Endothelial cell of umbilical vein (primary cell): Measurements from ENCODE around the gene RNASEH2A. TPM values are rescaled to one million over a fixed set of nuclear protein-coding genes. Genes with fewer than 3 reads are reported as not detected.

ENCODE experiments used
- BruUV-seq: library from RNA; stranded (reverse); fragments of 400-500 nt; replicated peaks from 2 replicates; lab custom pipeline; 2021; lab: Mats Ljungman, UMichigan
- CTCF ChIA-PET: fragments of 300-600, 350-600 bp; sonication (Branson Sonifier 250); formaldehyde crosslinking; loops from one replicate; lab custom pipeline; 2021; ENCODE audit warnings: antibody characterized with exemption, inconsistent platforms; lab: Charles Lee
- POLR2A ChIA-PET: fragments of 300-600, 350-600 bp; sonication (Branson Sonifier 250); formaldehyde crosslinking; loops from one replicate; lab custom pipeline; 2021; ENCODE audit warnings: antibody characterized with exemption, inconsistent platforms; lab: Charles Lee
- DNase-seq: peaks from one replicate; pipeline ENCODE4 v3.0.0-alpha.2; 2011; ENCODE audit warnings: low read depth, low spot score
- FAIRE-seq: peaks from 2 replicates; lab custom pipeline; 2011; peaks lifted over from hg19 to GRCh38; lab: Jason Lieb, UNC
- H2AFZ ChIP-seq: 2 replicates; pipeline ENCODE4 v1.6.0; 2012; ENCODE audit warnings: low read depth, low read length, control low read depth, inconsistent platforms
- H3K27ac ChIP-seq: 2 replicates; pipeline ENCODE4 v1.5.1; 2011; ENCODE audit warnings: low read depth, mild to moderate bottlenecking, control low read depth, low read length, moderate library complexity; ENCODE audit not compliant: insufficient read depth
- H3K27me3 ChIP-seq, 2 experiments: 2 replicates each; pipeline versions ENCODE4 v1.6.0 to v1.6.1; 2011; ENCODE audit warnings: low read length in 2 of 2, mixed read lengths in 1 of 2; ENCODE audit not compliant: control insufficient read depth in 2 of 2, insufficient read depth in 2 of 2
- H3K36me3 ChIP-seq, 2 experiments: 2 replicates in 1 of 2; 3 replicates in 1 of 2; pipeline ENCODE4 v1.5.1; 2011; ENCODE audit warnings: low read length in 2 of 2, mild to moderate bottlenecking in 1 of 2, moderate library complexity in 1 of 2; ENCODE audit not compliant: control insufficient read depth in 2 of 2, insufficient read depth in 2 of 2; ENCODE audit errors: extremely low read depth in 1 of 2
- H3K4me1 ChIP-seq: 3 replicates; pipeline ENCODE4 v1.5.1; 2011; ENCODE audit warnings: mild to moderate bottlenecking, low read length; ENCODE audit not compliant: control insufficient read depth, insufficient read depth; ENCODE audit errors: extremely low read depth
- H3K4me2 ChIP-seq: 2 replicates; pipeline ENCODE4 v1.6.1; 2011; ENCODE audit warnings: low read length, control low read depth, mixed read lengths; ENCODE audit not compliant: insufficient read depth
- H3K4me3 ChIP-seq, 3 experiments: fragments of 200-600 bp in 1 of 3; sonication (generic), shearing (Covaris generic) in 1 of 3; replicated peaks in 1 of 3; 2 replicates each; pipeline ENCODE4 v1.5.1; 2011 to 2016; ENCODE audit warnings: control low read depth in 3 of 3, low read length in 3 of 3, mild to moderate bottlenecking in 2 of 3, inconsistent platforms in 1 of 3, low read depth in 1 of 3, moderate library complexity in 1 of 3; ENCODE audit not compliant: insufficient read depth in 1 of 3
- H3K79me2 ChIP-seq: 2 replicates; pipeline ENCODE4 v1.6.0; 2012; ENCODE audit warnings: low read length, inconsistent platforms; ENCODE audit not compliant: control insufficient read depth, insufficient read depth
- H3K9ac ChIP-seq: replicated peaks from 2 replicates; pipeline ENCODE3; 2011; ENCODE audit warnings: low read length, control low read depth; ENCODE audit not compliant: insufficient read depth; ENCODE audit errors: extremely low read depth
- H3K9me1 ChIP-seq: replicated peaks from 3 replicates; pipeline ENCODE4 v1.6.0; 2011; ENCODE audit warnings: mild to moderate bottlenecking, low read length; ENCODE audit not compliant: control insufficient read depth, insufficient read depth; ENCODE audit errors: extremely low read depth
- H3K9me3 ChIP-seq: replicated peaks from 2 replicates; pipeline ENCODE4 v1.5.1; 2012; ENCODE audit warnings: low read length, inconsistent platforms; ENCODE audit not compliant: control insufficient read depth, insufficient read depth
- H4K20me1 ChIP-seq: replicated peaks from 2 replicates; pipeline ENCODE3; 2011; ENCODE audit warnings: mild to moderate bottlenecking, low read length; ENCODE audit not compliant: control insufficient read depth, insufficient read depth; ENCODE audit errors: extremely low read depth
- CTCF ChIP-seq, 2 donors: IDR thresholded peaks; 1 replicate in 1 of 2; 2 replicates in 1 of 2; pipeline ENCODE4 v1.5.1; 2011; ENCODE audit warnings: low read length in 2 of 2, mild to moderate bottlenecking in 2 of 2, moderate library complexity in 2 of 2, control low read depth in 1 of 2, inconsistent platforms in 1 of 2, low read depth in 1 of 2; ENCODE audit not compliant: insufficient read depth in 1 of 2; ENCODE audit errors: extremely low read depth in 1 of 2
- EZH2 ChIP-seq: IDR thresholded peaks from 2 replicates; pipeline ENCODE4 v1.6.1; 2012; ENCODE audit warnings: borderline replicate concordance, low read depth, mild to moderate bottlenecking, moderate library complexity, low read length, inconsistent platforms; ENCODE audit not compliant: severe bottlenecking
- FOS ChIP-seq: IDR thresholded peaks from 2 replicates; pipeline ENCODE4 v1.6.1; 2011; ENCODE audit warnings: mild to moderate bottlenecking, low read length, moderate library complexity, borderline replicate concordance; ENCODE audit not compliant: insufficient read depth
- GATA2 ChIP-seq: IDR thresholded peaks from 2 replicates; pipeline ENCODE4 v1.7.0; 2011; ENCODE audit warnings: low read depth, mild to moderate bottlenecking, moderate library complexity, mixed read lengths, low read length; ENCODE audit not compliant: insufficient read length, insufficient read depth
- JUN ChIP-seq: IDR thresholded peaks from 2 replicates; pipeline ENCODE4 v1.6.1; 2011; ENCODE audit warnings: borderline replicate concordance, low read depth; ENCODE audit not compliant: insufficient read length, insufficient read depth
- MAX ChIP-seq: IDR thresholded peaks from 2 replicates; pipeline ENCODE4 v1.6.1; 2011; ENCODE audit not compliant: insufficient read depth, insufficient read length
- MYC ChIP-seq: IDR thresholded peaks from one replicate; pipeline ENCODE4 v1.6.1; 2011; ENCODE audit warnings: mild to moderate bottlenecking, low read depth, low read length
- POLR2A ChIP-seq: IDR thresholded peaks from 2 replicates; pipeline ENCODE4 v1.6.1; 2012; ENCODE audit warnings: low read depth, mild to moderate bottlenecking, control low read depth, low read length
- POLR2AphosphoS5 ChIP-seq: IDR thresholded peaks from 2 replicates; pipeline ENCODE4 v1.6.1; 2012; ENCODE audit warnings: low read depth, mild to moderate bottlenecking, control low read depth, low read length, moderate library complexity; ENCODE audit not compliant: insufficient read depth
- dilution Hi-C: fragments of 300-500 bp; cut with MboI; formaldehyde crosslinking; loops from one replicate; pipeline ENCODE4 v1.15.0; 2019; ENCODE audit warnings: low sequenced_read_pairs; ENCODE audit not compliant: extremely low pct_ligation_motif_present
- intact Hi-C: fragments of 100-400 bp; cut with micrococcal nuclease; formaldehyde crosslinking; loops from one replicate; pipeline ENCODE4 v1.10.0; 2022
- polyA plus RNA-seq, 4 experiments: library from polyadenylated mRNA; depleted of rRNA in 3 of 4; stranded (reverse) in 3 of 4; unstranded in 1 of 4; fragments of >200 nt; gene quantifications; 2 replicates each; pipeline versions ENCODE4 v1.2.1 to v1.2.3, GENCODE V29; 2011 to 2012; ENCODE audit warnings: missing spikeins in 1 of 4
- total RNA-seq: library from RNA; stranded (reverse); gene quantifications from 2 replicates; pipeline ENCODE4 v1.2.3, GENCODE V29; 2021

The RNASEH2A gene
- total and polyA plus RNA-seq, 2 donors (not counting 3 experiments of a cell fraction or from before 2014, with no cell fraction given): 25.6 to 45.4 TPM

- H4K20me1 ChIP-seq: no peaks in the 10 kb centered on the region
- ChIA-PET CTCF (interaction anchor here (0.9 to 10.3 kb wide), 12 partner anchors 9 to 188 kb away, joined by 3 to 387 read pairs (median 4); partner anchors contain the start of genes GET3, JUNB, PRDX2 and THSD8), POLR2A (interaction anchor here (0.9 to 5.2 kb wide), 4 partner anchors 11 to 20 kb away, joined by 3 to 94 read pairs (median 4); partner anchors contain the start of gene JUNB)
- peak overlapping the region; percentile 14 to 57 (median 51) for H3K4me3 ChIP-seq
- H3K9me1 ChIP-seq: no peaks in the 10 kb centered on the region
- H3K4me1 ChIP-seq: peaks cover 25% of the 10 kb centered on the region
- peak overlapping the region; percentile 52 for H3K9ac ChIP-seq
- H3K27me3 ChIP-seq: no peaks in the 10 kb centered on the region
- H3K4me2 ChIP-seq: peak overlapping the region; percentile 57
- H3K9me3 ChIP-seq: no peaks in the 10 kb centered on the region
- dilution Hi-C loops: no loop called here
- intact Hi-C loops: no loop called here
- TF ChIP-seq POLR2AphosphoS5 (no peak), EZH2 (no peak), MYC (no peak), MAX (no peak), JUN (no peak), FOS (no peak), POLR2A (no peak), GATA2 (no peak), CTCF (IDR thresholded peaks at IDR 0.05; ENCODE audit: extremely low read depth in 1 of 2, insufficient read depth in 1 of 2, low read depth in 1 of 2, low read length in 2 of 2) (no peak)
- FAIRE-seq (peak; percentile 73), DNase-seq (peak; percentile 73)
- H3K36me3 ChIP-seq: no peaks in the 10 kb centered on the region
- no peaks in the 10 kb centered on the region for H3K79me2 ChIP-seq
- peak overlapping the region; percentile 82 for H3K27ac ChIP-seq
- H2AFZ ChIP-seq: peak overlapping the region; percentile 75
- TSS peak; percentile 59 for BruUV-seq
These were observed 28.1 kb upstream of the RNASEH2A start for GRCh38 chr19:12778017-12778904.
